ENCODE results near the gene COMMD7.

Gene COMMD7

GRCh38 chr20:32743237-32744112, at the start of gene COMMD7:
Gene COMMD7, minus strand, starts transcription at chr20:32743467. Its CDS starts 76 bp downstream, at chr20:32743391.
- DNase-seq = peak; percentile 56

- DNase-seq = no peak
Measured at GRCh38 chr20:32792731-32793458, 49.6 kb upstream of the COMMD7 start.

GRCh38 chr20:32792316-32792715, 49.0 kb upstream of the COMMD7 start:
- peak; percentile 3 for DNase-seq

DNA sequence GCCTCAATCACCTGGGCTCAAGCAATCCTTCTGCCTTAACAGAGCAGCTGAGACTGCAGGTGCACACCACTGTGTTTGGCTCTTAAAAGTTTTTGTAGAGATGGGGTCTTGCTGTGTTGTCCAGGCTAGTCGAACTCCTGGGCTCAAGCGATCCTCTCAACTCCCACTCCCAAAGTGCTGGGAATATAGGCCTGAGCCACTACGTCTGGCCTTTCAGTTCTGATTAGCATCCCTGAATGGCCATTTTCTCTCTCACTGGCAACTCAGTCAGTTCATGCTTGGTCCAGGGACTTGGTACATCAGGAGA, 47.4 kb upstream of the COMMD7 start:
- DNase-seq = no peak

GRCh38 chr20:32789896-32790750, 46.9 kb upstream of the COMMD7 start:
- DNase-seq = peak; percentile 53

GRCh38 chr20:32787168-32787567, 43.9 kb upstream of the COMMD7 start:
- no peak for DNase-seq

DNA sequence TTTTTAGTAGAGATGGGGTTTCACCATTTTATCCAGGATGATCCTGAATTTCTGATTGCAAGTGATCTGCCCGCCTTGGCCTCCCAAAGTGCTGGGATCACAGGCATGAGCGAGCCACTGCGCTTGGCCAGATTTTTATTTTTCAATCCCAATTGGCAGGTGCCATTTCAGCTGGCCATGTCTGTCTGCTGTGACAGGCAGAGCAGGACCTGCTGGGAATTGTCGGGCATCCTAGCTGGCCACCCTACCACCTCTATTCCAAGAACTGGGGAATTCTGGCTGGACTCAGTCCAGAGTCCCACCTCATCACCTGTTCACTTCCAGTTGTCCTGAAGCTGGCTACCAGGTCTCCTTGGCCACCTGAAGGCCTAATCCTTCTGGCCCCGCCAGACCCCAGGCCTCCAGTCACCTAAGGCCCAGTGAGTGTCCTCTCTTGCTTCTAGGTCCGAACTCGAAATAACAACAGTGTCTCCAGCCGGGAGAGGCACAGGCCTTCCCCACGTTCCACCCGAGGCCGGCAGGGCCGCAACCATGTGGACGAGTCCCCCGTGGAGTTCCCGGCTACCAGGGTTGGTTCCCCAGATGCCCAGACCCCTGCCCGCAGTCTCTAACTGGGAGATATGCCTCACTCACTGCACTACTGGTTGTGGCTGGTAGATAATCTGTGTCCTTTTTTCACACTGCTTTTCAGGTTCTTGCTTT, 42.9 kb upstream of the COMMD7 start:
- DNase-seq = no peak

GRCh38 chr20:32784369-32785080, 41.3 kb upstream of the COMMD7 start:
- no peak for DNase-seq

DNA sequence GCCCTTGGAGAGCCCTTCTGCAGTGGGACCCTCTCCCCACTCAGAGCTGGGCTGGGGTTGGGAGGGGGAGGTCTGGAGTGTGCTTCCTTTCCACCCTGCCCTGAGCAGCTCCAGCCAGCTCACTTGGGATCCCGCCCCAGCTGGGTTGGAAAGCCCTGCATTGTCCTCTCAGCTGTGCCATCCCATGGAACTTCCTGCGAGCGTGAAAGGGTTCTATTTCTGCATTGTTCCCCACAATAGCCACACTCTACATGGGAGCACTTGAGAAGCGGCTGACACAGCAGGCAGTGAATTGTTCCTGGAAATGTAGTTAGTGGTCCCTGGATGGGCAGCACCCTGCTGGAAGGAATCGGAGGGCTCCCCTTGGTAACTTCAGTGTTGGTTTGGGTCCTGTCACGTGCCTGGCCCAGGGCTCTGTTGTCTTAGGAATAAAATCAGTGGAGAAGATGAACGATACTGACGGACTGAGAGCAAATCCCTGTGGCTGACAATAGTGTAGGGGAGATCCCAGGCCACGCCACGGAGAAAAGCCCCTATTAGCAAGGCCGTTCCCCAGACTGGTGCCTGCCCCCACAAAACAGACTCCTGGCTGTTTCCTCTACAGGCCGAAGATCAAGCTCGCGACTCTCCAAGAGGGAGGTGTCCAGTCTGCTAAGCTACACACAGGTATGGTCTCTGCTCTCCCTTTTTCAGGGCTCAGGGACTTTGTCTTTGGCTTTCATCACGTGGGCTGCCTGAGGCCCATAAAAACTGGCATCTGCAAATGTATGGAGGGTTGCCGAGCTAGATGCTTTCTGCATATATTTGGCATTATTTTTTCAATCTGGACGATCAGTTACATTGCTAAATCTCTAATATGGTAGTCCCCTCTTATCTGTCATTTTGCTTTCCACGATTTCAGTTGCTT, 37.7 kb upstream of the COMMD7 start:
- no peak for DNase-seq

DNA sequence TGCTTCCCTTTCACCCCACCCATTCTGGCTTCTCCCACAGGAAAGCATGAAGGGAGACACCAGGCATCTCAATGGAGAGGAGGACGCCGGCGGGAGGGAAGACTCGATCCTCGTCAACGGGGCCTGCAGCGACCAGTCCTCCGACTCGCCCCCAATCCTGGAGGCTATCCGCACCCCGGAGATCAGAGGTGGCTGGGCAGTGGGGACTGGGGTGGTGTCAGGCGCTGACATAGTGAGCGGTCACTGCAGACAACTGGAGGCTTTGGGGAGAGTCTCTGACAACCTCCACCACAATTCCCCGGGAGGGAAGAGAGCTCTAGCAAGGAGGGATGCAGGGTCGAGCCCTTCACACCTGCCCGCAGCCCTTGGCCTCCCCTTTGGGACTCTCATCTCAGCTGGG, 37.0 kb upstream of the COMMD7 start:
- DNase-seq = no peak

DNA sequence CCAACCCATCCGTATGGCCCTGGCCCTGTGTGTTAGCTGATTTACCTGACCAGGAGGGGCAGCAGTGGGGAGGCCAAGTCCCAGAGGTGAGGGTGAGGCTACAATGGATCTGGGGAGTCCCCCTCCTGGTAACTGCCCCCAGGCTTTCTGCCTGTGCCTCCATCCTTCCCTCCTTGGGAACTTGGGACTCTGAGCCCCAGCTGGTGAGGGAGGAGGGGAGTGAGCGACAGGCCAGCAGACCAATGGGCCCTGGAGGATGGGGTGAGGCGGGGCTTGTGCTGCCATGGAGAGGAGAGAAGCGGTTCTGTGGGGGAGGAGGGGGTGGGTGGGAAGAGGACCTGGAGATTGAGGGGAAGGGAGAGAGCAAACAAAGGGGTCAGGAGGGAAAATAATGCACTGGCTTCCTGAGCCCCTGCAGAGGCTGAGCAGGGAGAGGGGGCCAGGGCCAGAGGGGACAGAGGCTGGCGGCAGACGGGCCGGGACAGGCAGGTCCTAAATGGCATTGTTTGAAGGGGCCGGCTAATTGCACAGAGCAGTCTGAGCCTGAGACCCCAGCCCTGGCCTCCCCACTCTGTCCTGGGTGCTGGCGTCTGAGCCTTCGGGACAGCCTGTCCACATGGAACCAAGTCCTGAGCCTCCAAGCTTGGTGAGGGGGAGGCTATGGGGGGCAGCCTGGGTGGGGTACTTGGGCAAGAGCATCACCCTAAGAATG, 36.4 kb upstream of the COMMD7 start:
- DNase-seq = no peak

GRCh38 chr20:32777177-32777956, 34.1 kb upstream of the COMMD7 start:
- DNase-seq = peak; percentile 61

DNA sequence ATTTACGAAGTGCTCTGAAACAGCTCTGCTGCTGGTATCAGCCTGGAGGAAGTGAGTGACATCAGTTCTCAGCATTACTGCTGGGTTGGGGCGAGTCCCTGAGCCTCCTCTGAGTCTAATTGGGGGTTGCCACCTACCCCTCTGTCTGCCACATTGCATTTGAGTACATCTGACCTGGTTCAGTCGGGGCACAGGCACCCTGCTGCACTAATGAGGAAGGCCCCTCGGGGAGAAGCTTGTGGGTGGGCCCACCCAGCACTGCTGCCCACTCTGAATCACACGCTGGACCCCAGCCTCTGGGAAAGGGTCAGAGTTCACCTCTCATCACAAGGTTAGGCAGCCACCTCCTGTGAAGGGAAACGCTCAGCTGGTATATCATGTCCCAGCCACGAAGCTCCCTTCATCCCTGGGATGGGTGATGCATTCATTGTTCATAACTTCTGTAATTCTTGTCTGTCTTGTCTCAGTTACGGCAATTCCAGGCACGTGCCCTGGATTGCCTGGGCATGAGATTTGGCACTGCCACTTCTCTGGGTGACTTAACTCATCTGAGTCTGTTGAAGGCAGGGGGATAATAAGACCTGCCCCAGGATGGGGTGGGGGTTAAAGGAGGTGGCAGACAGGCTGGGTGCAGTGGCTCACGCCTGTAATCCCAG, 32.2 kb upstream of the COMMD7 start:
- DNase-seq = no peak

DNA sequence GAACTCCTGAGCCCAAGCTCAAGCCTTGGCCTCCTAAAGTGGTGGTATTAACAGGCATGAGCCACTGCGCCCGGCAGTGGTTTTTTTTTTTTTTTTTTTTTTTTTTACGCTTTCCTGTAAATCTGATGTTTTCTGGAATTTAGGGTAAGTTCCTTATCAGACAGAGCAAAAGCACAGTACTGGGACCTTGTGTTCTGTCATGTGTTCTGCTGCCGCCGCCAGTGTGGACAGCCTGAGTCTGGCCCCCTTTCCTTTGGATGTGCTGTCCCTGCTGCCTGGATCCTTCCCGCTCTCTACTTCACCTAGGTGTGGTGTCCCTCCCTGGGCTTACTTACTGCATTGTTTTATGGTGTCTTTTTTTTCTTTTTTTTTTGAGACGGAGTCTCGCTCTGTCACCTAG, 30.6 kb upstream of the COMMD7 start:
- no peak for DNase-seq

GRCh38 chr20:32773223-32773622, 30.0 kb upstream of the COMMD7 start:
- DNase-seq = no peak

GRCh38 chr20:32772046-32772445, 28.8 kb upstream of the COMMD7 start:
- no peak for DNase-seq

DNA sequence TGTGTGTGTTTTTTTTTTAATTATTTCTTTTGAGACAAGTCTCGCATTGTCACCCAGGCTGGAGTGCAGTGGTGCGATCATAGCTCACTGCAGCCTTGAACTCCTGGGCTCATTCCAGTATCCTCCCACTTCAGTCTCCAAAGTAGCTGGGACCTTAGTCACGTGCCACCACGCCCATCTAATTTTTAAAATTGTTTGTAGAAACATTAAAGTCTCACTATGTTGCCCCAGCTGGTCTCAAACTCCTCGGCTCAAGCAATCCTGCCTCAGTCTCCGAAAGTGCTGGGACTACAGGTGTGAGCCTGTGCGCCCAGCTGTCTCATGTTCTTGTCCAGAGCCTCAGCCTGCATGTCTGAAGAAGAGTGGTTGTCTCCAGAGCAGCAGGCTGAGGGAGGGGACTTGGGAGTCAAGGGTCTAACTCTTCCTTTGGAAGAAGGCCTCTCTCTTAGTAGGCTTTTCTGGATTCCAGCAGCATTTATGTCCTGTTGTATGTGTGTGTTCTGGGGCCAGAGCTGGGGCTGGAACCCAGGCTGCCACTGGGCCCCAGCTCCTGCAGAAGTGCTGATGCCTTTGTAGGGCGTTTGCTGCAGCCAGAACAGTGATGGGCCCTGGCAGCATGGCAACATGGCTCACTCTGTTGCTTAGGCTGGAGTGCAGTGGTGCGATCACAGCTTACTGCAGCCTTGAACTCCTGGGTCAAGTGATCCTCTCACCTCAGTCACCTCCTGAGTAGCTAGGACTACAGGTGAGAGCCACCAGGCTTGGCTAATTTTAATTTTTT, 24.3 kb upstream of the COMMD7 start:
- no peak for DNase-seq
